Epithelial cell of esophagus (primary cell): ENCODE measurements around the gene STON2.
A peak's percentile ranks its signal among the peaks of the same experiment; 100 is the strongest.

Experiments used
- DNase-seq: peaks from one replicate; pipeline ENCODE4 v3.0.0; 2010; ENCODE audit warnings: low read depth
- H3K4me3 ChIP-seq: 2 replicates; pipeline ENCODE4 v1.5.1; 2011; ENCODE audit warnings: mild to moderate bottlenecking, low read length, control low read depth
- CTCF ChIP-seq: IDR thresholded peaks from 2 replicates; pipeline ENCODE4 v1.5.1; 2011; ENCODE audit warnings: low read depth, mild to moderate bottlenecking, low read length, control low read depth, inconsistent platforms; ENCODE audit not compliant: insufficient read depth; ENCODE audit errors: missing control alignments

Gene STON2

GRCh38 chr14:81305743-81306142 lies 94.4 kb downstream of the STON2 start:
- no peak overlapping the region for H3K4me3 ChIP-seq
- no peak for TF ChIP-seq CTCF
- DNase-seq: no peak

- no peak overlapping the region for H3K4me3 ChIP-seq
- no peak for DNase-seq
- TF ChIP-seq CTCF: no peak
Measured at GRCh38 chr14:81305065-81305464, 95.1 kb downstream of the STON2 start.

GRCh38 chr14:81303258-81303935 lies 96.7 kb downstream of the STON2 start:
- DNase-seq: peak; percentile 85

GRCh38 chr14:81302638-81303037 lies 97.5 kb downstream of the STON2 start:
- TF ChIP-seq CTCF: no peak
- H3K4me3 ChIP-seq: no peak overlapping the region

More at GRCh38 chr14:81303258-81303935, 96.7 kb downstream of the STON2 start:
- TF ChIP-seq CTCF: no peak
- H3K4me3 ChIP-seq: no peak overlapping the region

GRCh38 chr14:81301813-81302212 lies 98.3 kb downstream of the STON2 start:
- TF ChIP-seq CTCF: no peak
- no peak overlapping the region for H3K4me3 ChIP-seq
- DNase-seq: no peak

More at GRCh38 chr14:81302638-81303037, 97.5 kb downstream of the STON2 start:
- no peak for DNase-seq

- TF ChIP-seq CTCF: no peak
- H3K4me3 ChIP-seq: no peak overlapping the region
- no peak for DNase-seq
Measured at GRCh38 chr14:81301371-81301770, 98.8 kb downstream of the STON2 start.

- no peak overlapping the region for H3K4me3 ChIP-seq
- no peak for DNase-seq
- TF ChIP-seq CTCF: no peak
Measured at GRCh38 chr14:81298911-81299310, 101.2 kb downstream of the STON2 start.
